Esophagus squamous epithelium (tissue), 4 donors: ENCODE data around the gene CD93.
A peak's percentile ranks its signal among the peaks of the same experiment; 100 is the strongest.

Experiments used
- CTCF ChIP-seq, 6 experiments: fragments of 450-650 bp in 4 of 6; fragments of 200-600 bp in 2 of 6; sonication (generic) in 2 of 6; IDR thresholded peaks; one replicate each; pipeline ENCODE4 v1.5.1; 2016 to 2019; ENCODE audit warnings: antibody characterized with exemption in 6 of 6, mild to moderate bottlenecking in 4 of 6, moderate library complexity in 4 of 6
- POLR2A ChIP-seq, 4 donors: fragments of 450-650 bp; IDR thresholded peaks; one replicate each; pipeline ENCODE4 v1.6.1; 2017; ENCODE audit warnings: antibody characterized with exemption in 4 of 4, mild to moderate bottlenecking in 4 of 4, moderate library complexity in 3 of 4

GRCh38 chr20:23096986-23097520, 10.9 kb upstream of the CD93 start:
- TF ChIP-seq CTCF (IDR thresholded peaks at IDR 0.05) (no peak), POLR2A (IDR thresholded peaks at IDR 0.05) (peak in 1 of 4 donors; percentile 18)
